HK-2 (cell line): ENCODE measurements around the gene SAP30.

Experiments
- DNase-seq: peaks from one replicate; pipeline ENCODE4 v3.0.0-alpha.2; 2018; ENCODE audit not compliant: unreplicated experiment

The SAP30 gene

GRCh38 chr4:173367285-173367684, 3.5 kb upstream of the SAP30 start:
- no peak for DNase-seq

- no peak for DNase-seq
Measured at GRCh38 chr4:173367946-173368345, 2.8 kb upstream of the SAP30 start.

GRCh38 chr4:173370130-173370476, 651 bp upstream of the SAP30 start:
- DNase-seq, result peak; percentile 73

- peak; percentile 77 for DNase-seq
Measured at GRCh38 chr4:173371292-173372192, 788 bp downstream of the SAP30 start.

- no peak for DNase-seq
Measured at GRCh38 chr4:173374588-173374987, 3.8 kb downstream of the SAP30 start.

- DNase-seq, result no peak
Measured at GRCh38 chr4:173379929-173380328, 9.2 kb downstream of the SAP30 start.

- no peak for DNase-seq
Measured at GRCh38 chr4:173380987-173381386, 10.2 kb downstream of the SAP30 start.

GRCh38 chr4:173381610-173382009, 10.9 kb downstream of the SAP30 start:
- no peak for DNase-seq

GRCh38 chr4:173382349-173382748, 11.6 kb downstream of the SAP30 start:
- DNase-seq, result no peak

- no peak for DNase-seq
Measured at GRCh38 chr4:173386751-173387150, 16.0 kb downstream of the SAP30 start.

- DNase-seq, result no peak
Measured at GRCh38 chr4:173391701-173392100, 20.9 kb downstream of the SAP30 start.

- no peak for DNase-seq
Measured at GRCh38 chr4:173397604-173398003, 26.9 kb downstream of the SAP30 start.

- no peak for DNase-seq
Measured at GRCh38 chr4:173398220-173398619, 27.5 kb downstream of the SAP30 start.

- DNase-seq, result no peak
Measured at GRCh38 chr4:173398779-173399415, 28.1 kb downstream of the SAP30 start, which contains the start of gene SCRG1. Gene SCRG1, minus strand, starts transcription at chr4:173399116. Its CDS starts 7,702 bp downstream, at chr4:173391414.

GRCh38 chr4:173401063-173401462, 30.3 kb downstream of the SAP30 start:
- DNase-seq, result no peak

GRCh38 chr4:173403051-173403450, 32.3 kb downstream of the SAP30 start:
- no peak for DNase-seq

GRCh38 chr4:173404296-173404865, 33.6 kb downstream of the SAP30 start:
- DNase-seq, result no peak

- DNase-seq, result no peak
Measured at GRCh38 chr4:173405840-173406606, 35.3 kb downstream of the SAP30 start.

- DNase-seq, result no peak
Measured at GRCh38 chr4:173410079-173410478, 39.3 kb downstream of the SAP30 start.

- no peak for DNase-seq
Measured at GRCh38 chr4:173411106-173411693, 40.4 kb downstream of the SAP30 start.

GRCh38 chr4:173413036-173413435, 42.3 kb downstream of the SAP30 start:
- no peak for DNase-seq

GRCh38 chr4:173414456-173414855, 43.7 kb downstream of the SAP30 start:
- DNase-seq, result no peak
